ENCODE results near the gene TRNAU1AP.
"Not testable (repeated sequence)": the region's sequence is repeated elsewhere in the genome, so short reads cannot be mapped to it uniquely, and the experiment has no call there.

Gene TRNAU1AP

DNA sequence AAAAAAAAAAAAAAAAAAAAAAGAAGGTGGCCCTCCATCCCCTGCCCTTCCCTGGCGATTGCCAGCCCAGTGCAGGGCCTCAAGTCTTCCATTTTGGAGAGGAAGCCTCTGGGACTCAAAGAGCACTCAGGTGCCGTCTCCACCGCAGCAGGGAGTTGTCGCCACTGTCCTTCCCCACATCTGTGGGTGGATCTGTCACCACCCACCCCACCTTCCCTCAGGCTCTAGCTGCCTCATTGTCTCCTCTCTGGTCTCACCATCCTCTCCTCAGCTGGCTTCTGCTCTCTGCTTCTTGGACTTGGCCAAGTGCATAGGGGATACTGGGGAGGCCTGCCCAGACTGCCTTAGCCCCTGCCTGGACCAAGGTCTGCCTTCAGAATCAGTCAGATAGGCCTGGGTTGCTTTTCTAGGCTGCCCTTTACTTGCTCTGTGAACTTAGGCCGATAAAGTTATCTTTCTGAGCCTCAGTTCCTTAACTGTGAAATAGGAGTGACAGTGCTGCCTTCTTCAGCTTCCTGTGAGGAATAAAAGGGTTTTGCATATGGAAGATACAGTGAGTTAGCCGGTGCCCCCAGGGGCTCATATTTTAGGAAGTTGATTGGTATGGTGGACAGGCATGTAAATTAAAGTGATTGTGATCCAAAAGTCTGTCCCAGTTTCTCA is 31.3 kb upstream of the TRNAU1AP start:
- DNase-seq (ENCODE audit: low read depth in 2 of 2): no peak

DNA sequence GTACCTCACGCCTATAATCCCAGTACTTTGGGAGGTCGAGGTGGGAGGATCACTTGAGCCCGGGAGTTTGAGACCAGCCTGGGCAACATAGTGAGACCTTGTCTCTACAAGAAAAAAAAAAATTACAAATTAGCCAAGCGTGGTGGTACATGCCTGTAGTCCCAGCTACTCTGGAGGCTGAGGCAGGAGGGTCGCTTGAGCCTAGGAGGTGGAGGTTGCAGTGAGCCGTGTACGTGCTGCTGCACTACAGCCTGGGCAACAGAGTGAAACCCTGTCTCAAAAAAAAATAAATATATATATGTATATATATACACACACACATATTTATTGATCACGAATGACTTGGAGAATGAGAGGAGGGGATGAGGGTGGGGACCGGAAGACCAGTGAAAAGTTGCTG is 30.3 kb upstream of the TRNAU1AP start:
- DNase-seq (ENCODE audit: low read depth in 2 of 2): not testable (repeated sequence)

DNA sequence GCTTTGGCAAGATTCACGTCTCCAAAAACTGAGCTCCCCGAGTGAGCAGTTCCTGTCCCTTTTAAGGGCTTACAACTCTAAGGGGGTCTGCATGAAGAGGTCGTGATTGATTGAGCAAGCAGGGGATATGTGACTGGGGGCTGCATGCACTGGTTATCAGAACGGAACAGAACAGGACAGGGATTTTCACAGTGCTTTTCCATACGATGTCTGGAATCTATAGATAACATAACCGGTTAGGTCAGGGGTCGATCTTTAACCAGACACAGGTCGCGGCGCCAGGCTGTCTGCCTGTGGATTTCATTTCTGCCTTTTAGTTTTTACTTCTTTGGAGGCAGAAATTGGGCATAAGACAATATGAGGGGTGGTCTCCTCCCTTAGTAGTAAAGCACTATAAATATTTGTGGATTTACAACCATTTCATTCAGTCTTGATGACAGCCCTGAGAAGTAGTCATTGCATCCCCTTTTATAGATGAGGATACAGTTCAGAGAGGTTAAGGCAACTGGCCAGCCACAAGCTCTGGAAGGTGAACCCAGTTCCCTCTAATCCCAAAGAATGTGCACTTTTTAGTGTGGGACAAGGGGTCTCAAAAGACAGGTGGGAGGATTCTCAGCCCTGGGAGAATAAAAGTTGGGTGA is 27.8 kb upstream of the TRNAU1AP start:
- not testable (repeated sequence) for DNase-seq (ENCODE audit: low read depth in 2 of 2)

DNA sequence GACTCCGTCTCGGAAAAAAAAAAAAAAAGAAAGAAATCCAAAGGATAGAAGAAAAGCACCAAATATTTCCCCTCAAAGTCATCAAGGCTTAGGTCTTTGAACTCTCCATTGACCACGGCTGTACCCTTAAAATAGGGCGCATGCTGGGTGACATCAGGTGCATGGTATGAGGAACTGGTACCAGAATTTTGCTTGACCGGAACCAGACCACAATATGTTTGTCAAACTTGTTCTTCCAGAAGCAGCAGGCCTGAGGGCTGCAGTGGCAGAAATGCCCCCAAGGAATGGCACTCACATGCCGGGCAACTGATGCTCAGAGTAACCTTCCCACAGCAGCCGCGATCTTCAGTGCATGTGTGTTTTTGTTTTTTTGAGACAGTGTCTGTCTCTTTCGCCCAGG is 26.0 kb upstream of the TRNAU1AP start:
- no peak for DNase-seq (ENCODE audit: low read depth in 2 of 2)

DNA sequence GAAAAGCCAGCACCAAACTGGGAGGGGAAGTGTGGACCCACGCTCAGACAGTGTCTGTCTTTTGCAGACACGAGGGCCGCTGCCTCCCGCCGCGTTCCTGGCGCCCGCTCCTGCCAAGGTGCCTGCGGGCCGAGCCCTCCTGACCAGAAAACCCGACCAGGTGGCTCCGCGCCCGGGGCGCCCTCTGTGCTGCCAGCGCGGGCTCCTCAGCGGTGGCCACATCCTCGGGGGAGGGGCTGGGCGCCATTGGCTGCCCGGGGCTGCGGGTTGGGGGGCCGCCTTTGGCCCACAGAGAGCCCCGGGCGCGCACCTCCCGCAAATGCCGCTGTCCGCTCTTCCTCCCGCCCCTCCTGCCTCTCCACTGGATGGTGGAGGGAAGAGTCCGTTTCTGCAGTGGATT is 22.4 kb upstream of the TRNAU1AP start:
- no peak for DNase-seq (ENCODE audit: low read depth in 2 of 2)

DNA sequence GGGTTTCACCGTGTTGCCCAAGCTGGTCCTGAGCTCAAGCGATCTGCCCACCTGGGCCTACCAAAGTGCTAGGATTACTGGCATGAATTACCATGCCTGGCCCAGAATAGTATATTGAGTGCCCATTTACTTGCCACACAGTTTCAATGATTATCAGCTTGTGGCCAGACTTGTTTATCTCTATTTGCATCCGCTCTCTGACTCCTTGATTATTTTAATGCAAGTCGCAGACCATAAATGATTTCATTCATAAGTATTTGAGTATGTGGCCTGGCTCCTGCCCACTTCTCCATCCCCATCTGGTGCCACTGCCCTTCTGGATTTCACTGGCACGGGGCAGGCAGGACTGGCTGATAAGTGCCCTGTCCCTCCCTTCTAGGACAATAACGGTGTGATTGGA is 18.2 kb upstream of the TRNAU1AP start:
- DNase-seq (ENCODE audit: low read depth in 2 of 2): no peak

DNA sequence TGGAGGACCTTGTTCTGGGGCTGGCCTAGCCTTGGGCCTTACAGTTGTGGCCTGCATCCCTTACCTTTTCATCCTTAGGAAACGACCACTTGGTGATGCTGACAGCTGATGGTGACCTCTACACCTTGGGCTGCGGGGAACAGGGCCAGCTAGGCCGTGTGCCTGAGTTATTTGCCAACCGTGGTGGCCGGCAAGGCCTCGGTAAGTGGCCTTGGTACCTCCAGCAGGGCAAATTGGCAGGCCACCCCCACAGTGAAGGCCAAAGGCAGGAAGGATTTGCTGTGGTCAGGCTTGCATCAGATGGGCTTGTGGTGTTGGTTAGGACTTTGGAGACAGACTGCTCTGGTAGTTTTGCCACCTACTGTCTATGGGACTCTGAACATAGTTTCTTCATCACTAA is 17.7 kb upstream of the TRNAU1AP start:
- no peak for DNase-seq (ENCODE audit: low read depth in 2 of 2)

DNA sequence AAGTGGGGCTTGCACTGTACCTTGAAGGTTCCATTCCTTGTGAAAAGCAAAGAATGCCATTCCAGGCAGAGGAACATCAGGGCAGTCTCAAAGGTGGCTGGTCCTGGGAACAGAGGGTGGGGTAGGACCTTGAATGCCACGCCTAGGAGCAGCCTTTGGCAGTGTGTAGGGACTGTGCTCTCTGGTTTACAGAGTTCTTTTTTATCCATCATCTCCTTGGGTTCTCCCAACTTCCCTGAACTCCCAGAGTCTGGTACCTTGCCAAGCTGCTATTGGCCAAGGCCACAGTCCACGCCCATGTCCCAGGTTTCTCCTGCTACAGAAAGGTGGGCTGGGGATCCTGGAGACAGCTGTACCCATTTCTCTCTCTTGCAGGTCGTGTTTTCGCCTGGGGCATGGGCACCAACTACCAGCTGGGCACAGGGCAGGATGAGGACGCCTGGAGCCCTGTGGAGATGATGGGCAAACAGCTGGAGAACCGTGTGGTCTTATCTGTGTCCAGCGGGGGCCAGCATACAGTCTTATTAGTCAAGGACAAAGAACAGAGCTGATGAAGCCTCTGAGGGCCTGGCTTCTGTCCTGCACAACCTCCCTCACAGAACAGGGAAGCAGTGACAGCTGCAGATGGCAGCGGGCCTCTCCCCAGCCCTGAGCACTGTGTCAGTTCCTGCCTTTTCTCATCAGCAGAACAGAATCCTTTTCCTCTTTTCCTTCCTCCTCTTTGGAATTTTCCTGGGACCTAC is 15.3 kb upstream of the TRNAU1AP start:
- DNase-seq (ENCODE audit: low read depth in 2 of 2): no peak

DNA sequence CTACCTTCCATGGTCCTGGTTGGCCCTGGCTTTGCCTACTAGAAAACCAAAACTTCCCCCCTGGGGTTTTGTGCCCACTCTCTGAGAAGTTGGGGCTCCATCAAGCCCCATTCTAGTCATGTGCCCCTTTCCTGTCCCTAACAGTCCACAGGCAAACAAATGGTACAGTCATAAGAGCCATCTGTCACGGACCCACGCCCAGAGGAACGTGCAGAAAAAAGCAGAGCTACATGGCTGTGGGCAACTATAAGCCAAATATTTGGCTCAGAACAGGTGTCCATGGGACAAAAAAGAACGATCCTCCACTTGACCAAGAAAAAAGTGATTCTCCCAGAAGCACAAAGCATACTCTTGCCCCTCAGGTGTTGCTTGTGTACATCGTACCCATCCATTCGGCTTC is 14.6 kb upstream of the TRNAU1AP start:
- no peak for DNase-seq (ENCODE audit: low read depth in 2 of 2)

DNA sequence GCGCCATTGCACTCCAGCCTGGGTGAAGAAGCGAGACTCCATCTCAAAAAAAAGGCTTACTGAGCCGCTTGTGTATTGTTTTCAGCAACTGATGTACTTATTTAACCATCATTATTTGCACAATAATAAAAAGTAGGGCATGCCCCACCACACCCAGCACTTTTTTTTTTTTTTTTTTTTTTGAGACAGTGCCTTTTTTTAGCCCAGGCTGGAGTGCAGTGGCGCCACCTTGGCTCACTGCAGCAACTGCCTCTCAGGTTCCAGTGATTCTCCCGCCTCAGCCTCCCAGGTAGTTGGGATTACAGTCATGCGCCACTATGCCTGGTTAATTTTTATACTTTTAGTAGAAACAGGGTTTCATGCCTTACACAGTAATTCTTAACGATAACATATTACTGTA is 12.2 kb upstream of the TRNAU1AP start:
- DNase-seq (ENCODE audit: low read depth in 2 of 2): no peak

DNA sequence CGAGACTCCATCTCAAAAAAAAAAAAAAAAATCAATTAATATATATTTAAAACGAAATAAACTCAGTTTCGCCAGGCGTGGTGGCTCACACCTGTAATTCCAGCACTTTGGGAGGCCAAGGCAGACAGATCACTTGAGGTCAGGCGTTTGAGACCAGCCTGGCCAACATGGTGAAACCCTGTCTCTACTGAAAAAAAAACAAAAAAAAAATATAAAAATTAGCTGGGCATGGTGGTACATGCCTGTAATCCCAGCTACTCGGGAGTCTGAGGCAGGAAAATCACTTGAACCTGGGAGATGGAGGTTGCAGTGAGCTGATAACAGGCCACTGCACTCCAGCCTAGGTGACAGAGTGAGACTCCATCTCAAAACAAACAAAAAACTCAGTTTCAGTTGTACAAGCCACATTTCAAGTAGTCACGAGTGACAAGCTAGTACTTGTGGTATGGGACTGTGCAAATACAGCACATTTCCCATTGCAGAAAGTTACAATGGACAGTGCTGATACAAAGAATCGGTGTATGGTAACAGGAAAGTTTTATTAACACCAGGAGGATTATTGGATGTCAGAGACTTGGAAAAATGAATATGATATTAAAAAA is 11.4 kb upstream of the TRNAU1AP start:
- DNase-seq (ENCODE audit: low read depth in 2 of 2): not testable (repeated sequence)

DNA sequence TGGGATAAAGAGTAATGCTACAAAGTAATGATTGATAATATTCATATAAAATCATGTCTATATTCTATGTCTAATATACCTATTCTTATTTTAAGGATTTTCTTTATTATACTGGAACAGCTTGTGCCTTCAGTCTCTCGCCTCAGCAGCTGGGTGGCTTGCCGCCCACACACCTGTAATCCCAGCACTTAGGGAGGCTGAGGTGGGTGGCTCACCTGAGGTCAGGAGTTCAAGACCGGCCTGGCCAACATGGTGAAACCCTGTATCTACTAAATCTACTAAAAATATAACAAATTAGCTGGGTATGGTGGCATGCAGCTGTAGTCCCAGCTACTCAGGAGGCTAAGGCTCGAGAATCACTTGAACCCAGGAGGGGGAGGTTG is 7.6 kb upstream of the TRNAU1AP start:
- DNase-seq (ENCODE audit: low read depth in 2 of 2): no peak

DNA sequence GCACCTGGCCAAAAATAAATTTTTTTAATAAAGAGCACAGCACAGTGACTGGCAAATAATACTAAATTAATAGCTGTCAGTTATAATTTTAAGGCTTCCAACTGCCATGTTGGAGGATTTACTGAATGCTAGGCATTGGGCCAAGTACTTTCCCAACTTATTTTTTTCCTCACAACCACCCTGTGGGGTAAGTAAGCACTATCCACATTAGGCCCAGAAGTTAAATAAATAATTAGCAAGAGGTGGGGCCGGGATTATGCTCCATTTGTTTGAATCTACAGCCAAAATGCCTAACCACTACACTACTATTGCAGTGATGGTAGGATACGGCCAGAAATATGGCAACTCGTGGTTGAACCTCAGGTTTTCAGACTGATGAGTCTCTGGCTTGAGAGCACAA is 4.6 kb upstream of the TRNAU1AP start:
- no peak for DNase-seq (ENCODE audit: low read depth in 2 of 2)

DNA sequence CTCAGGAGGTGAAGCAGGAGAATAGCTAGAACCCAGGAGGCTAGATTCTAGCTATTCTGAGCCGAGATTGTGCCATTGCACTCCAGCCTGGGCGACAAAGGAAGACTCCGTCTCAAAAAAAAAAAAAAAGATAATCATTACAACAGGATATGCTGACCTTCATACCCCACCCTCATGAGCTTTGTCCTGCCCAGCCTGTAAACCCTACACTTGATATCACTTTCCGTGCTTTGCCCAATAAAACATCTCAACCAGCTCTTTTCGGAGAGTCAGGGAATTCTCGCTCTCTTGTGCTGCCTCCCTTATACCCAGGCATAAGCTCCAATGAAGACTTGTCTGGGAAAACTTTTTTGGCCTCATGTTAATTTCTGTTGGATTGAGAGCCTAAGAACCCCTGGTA is 1.5 kb upstream of the TRNAU1AP start:
- no peak for DNase-seq (ENCODE audit: low read depth in 2 of 2)

DNA sequence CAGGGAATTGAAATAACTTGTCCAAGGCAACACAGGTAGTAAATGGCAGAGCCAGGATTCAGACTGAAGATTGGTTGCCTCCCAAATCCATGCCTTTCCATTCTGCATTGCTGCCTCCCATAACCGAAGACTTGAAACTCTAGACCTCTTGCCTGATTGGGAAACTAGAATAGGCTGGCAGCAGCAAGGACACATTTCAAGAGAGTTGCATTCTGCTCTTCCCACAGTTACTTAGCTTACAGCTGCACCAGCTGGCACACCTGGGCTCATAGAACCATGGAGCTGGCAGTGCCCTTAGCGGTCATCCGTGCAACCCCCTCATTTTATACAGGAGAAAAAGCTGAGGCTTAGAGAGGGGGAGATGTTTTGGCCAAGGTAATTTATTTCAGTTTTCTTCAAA is 8.0 kb downstream of the TRNAU1AP start:
- no peak for DNase-seq (ENCODE audit: low read depth in 2 of 2)

DNA sequence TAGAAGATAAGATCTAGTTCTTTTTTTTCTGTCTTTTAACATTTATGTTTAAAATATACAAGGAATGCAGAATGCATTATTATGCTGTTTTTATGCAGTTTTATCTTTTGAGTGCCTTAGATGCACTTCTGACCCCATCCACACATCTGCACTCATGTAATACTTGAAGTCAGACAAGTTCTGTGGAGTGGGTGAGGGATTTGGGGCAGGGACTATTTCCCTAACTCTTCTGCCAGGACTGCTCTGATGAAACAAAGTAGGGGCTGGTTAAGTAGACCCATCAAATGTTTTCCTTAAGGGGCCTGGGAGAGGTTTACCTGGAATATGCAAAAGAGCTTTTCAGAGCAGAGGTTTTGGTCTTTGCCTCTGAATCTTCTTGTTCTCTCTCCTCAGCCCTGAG is 11.4 kb downstream of the TRNAU1AP start:
- DNase-seq (ENCODE audit: low read depth in 2 of 2): no peak

DNA sequence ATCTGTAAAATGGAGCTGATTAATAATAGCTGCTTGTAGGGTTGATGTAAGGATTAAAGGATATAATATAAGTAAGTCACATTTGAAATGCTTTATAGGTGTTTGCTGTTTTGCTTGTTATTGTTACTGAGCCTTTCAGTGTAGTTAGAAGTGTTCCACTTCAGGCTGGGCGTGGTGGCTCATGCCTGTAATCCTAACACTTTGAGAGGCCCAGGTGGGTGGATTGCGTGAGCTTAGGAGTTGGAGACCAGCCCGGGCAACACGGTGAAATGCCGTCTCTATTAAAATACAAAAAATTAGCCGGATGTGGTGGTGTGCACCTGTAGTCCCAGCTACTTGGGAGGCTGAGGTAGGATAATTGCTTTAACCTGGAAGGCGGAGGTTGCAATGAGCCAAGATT is 12.2 kb downstream of the TRNAU1AP start:
- no peak for DNase-seq (ENCODE audit: low read depth in 2 of 2)

DNA sequence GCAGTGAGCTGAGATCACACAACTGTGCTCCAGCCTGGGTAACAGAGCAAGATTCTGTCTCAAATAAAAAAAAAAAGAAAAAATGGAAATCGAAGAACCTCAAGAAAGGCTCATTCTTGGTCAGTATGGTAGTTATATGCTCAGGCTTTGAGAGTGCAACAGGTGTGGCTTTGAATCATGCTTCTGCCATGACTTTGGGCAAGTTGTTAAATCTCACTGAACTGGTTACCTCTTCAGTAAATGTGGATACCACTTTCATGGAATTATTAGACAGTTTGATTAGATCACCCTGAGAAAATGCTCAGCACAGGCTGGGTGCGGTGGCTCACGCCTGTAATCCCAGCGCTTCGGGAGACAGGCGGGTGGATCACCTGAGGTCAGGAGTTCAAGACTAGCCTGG is 12.8 kb downstream of the TRNAU1AP start:
- DNase-seq (ENCODE audit: low read depth in 2 of 2): no peak

DNA sequence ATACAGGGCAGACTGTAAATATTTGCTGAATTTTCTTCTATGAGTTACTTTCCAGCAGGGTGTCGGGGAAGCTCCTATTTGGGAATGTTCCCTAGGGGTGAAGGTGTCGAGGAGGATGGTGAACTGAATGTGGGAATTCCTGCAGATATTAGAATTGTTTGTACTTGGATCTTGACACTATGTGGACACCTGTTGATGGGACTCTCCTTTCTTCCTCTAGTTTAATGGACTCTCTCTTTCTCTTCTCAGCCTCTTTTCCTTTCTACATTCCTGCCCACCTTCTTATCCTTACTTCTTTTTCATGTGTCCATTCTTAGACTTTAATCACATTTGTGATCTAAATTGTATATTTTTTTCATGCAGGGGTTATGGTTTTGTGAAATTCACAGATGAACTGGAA is 14.0 kb downstream of the TRNAU1AP start:
- DNase-seq (ENCODE audit: low read depth in 2 of 2): no peak

DNA sequence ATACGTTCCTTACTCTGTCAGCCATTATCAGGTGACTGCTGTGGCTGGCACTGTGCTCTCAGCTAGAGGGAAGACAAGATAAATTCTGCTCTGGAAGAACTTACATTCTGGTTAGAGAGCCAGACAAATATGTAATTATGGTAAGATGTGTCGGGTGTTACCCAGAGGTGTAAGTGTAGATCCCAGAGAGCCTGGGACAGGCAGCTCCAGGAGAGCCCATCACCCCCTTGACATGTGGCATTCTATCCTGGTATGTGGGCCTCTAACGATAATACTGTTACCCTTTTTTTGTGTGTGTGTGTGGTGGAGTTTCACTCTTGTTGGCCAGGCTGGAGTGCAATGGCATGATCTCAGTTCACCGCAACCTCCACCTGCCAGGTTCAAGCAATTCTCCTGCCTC is 19.0 kb downstream of the TRNAU1AP start:
- DNase-seq (ENCODE audit: low read depth in 2 of 2): no peak

DNA sequence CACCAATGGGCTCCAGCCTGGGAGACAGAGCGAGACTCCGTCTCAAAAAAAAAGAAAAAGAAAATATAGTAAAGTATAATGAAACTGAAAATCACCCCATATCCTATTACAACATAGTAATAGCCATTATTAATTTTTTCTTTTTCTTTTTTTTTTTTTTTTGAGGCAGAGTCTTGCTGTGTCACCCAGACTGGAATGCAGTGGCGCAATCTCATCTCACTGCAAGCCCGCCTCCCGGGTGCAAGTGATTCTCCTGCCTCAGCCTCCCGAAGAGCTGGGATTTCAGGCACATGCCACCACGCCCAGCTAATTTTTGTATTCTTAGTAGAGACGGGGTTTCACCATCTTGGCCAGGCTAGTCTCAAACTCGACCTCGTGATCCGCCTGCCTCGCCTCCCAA is 20.0 kb downstream of the TRNAU1AP start:
- not testable (repeated sequence) for DNase-seq (ENCODE audit: low read depth in 2 of 2)

DNA sequence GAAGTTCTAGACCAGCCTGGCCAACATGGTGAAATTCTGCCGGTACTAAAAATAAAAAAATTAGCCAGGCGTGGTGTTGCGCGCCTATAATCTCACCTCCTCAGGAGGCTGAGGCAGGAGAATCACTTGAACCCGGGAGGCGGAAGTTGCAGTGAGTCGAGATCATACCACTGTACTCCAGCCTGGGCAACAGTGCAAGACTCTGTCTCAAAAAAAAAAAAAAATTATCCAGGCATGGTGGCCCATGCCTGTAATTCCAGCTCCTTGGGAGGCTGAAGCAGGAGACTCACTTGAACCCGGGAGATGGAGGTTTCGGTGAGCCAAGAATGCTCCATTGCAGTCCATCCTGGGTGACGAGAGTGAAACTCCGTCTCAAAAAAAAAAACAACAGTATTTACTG is 20.7 kb downstream of the TRNAU1AP start:
- DNase-seq (ENCODE audit: low read depth in 2 of 2): no peak

All from stimulated activated CD8-positive, alpha-beta memory T cell treated with anti-CD3 and anti-CD28 coated beads, Interleukin-7, amount 100 ng/mL, for 1 hour (primary cell).